ENCODE results near the gene TMEM143. TPM values are rescaled to one million over a fixed set of nuclear protein-coding genes. Genes with fewer than 3 reads are reported as not detected.

TMEM143 gene
- total RNA-seq, 1 donor from 2014 or later, result 5.4 TPM

DNA sequence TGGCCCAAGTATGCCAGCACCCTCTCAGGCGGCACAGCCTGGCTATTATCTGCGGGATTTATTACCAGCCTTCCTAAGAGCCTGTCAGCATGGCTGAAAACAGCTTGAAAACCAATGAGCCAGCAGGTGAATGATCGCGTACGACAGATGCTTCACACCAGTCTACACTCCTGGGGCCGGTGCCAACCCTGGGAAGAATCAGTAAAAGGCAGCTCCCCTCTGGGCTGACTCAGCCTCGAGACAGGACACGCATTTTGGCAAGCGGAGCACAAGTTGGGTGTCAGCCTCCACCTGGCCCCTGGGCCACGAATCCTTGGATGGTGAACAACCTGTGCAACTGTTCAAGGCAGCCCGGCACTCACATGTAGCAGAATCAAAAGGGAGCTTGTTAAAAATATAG lies 22.7 kb downstream of the TMEM143 start:
- H3K27ac Mint-ChIP-seq (ENCODE audit: unreplicated experiment), result no peak overlapping the region
- H3K27me3 Mint-ChIP-seq (ENCODE audit: low read depth), result no peaks in the 10 kb centered on the region
- H3K9me3 Mint-ChIP-seq (ENCODE audit: low read depth), result no peaks in the 10 kb centered on the region
- TF ChIP-seq, protein P1, sequence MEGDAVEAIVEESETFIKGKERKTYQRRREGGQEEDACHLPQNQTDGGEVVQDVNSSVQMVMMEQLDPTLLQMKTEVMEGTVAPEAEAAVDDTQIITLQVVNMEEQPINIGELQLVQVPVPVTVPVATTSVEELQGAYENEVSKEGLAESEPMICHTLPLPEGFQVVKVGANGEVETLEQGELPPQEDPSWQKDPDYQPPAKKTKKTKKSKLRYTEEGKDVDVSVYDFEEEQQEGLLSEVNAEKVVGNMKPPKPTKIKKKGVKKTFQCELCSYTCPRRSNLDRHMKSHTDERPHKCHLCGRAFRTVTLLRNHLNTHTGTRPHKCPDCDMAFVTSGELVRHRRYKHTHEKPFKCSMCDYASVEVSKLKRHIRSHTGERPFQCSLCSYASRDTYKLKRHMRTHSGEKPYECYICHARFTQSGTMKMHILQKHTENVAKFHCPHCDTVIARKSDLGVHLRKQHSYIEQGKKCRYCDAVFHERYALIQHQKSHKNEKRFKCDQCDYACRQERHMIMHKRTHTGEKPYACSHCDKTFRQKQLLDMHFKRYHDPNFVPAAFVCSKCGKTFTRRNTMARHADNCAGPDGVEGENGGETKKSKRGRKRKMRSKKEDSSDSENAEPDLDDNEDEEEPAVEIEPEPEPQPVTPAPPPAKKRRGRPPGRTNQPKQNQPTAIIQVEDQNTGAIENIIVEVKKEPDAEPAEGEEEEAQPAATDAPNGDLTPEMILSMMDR (IDR thresholded peaks at IDR 0.05), result no peak
- no peaks in the 10 kb centered on the region for H3K4me1 Mint-ChIP-seq (ENCODE audit: low read depth)
- H3K4me3 Mint-ChIP-seq (ENCODE audit: unreplicated experiment), result no peak overlapping the region
- no peaks in the 10 kb centered on the region for H3K36me3 Mint-ChIP-seq (ENCODE audit: low read depth)
- DNase-seq (ENCODE audit: low spot score), result no peak

DNA sequence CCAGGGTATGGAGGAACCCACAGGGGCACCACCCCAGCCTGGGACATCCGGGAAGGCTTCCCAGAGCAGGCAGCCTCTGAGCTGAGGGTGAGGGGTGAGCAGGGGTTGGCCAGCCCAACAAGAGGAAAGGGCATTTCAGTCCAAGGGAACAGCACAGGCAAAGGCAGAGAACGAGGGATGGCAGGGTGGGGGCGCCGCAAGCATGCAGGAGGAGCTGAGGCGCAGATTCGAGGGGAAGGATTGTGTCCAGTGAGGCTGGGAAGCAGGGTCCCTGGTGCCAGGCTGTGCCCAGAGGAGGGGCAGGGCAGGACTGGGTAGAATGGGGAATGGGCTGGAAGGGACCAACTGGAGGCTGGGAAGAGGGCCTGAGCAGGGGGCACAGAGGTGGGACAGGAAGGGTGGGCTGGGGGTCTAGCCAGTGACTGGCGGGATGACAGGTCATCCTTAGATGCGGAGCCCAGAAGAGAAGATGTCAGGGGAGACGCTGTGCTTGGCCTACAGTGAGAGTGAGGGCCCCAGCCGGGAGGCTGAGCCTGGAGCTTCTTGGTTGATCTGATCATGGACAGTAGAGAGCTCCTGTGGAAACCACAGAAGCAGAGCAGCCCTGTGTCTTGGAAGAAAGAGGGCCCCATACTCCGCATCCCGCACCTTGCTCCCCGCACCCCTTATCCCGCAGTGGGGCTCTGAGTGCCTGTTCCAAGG lies 24.8 kb downstream of the TMEM143 start:
- Mint-ChIP-seq H3K36me3 (ENCODE audit: low read depth) (no peaks in the 10 kb centered on the region), H3K27me3 (ENCODE audit: low read depth) (no peaks in the 10 kb centered on the region), H3K4me3 (ENCODE audit: unreplicated experiment) (no peak overlapping the region), H3K27ac (ENCODE audit: unreplicated experiment) (no peak overlapping the region), H3K4me1 (ENCODE audit: low read depth) (peaks cover 3% of the 10 kb centered on the region), H3K9me3 (ENCODE audit: low read depth) (no peaks in the 10 kb centered on the region)
- DNase-seq (ENCODE audit: low spot score), result no peak
- TF ChIP-seq, protein P1 (IDR thresholded peaks at IDR 0.05), result no peak

DNA sequence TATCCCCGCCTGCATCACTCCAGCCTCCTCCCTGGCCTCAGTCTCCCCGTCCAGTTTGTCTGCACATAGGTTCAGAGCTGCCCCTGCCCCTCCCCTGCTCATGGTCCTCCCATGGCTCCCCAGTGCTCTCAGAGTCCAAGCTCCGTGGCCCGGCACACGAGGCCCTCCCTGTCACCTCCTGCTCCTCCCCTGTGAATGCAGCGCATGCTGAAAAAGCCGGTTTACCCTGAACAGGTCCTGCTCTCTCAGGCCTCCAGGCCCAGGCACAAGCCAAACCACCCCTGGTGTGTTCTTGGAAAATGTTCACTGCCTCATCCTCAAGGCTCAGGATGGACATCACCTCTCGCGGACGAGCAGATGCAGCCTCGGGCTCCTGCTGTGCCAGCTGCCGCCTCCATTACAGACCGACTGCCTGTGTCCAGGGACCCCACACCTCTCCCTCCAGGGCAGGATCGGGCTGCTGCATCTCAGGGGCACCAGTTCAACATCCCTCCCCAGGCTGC lies 25.4 kb downstream of the TMEM143 start:
- no peak overlapping the region for H3K4me3 Mint-ChIP-seq (ENCODE audit: unreplicated experiment)
- TF ChIP-seq, protein P1 (IDR thresholded peaks at IDR 0.05), result no peak
- no peaks in the 10 kb centered on the region for H3K27me3 Mint-ChIP-seq (ENCODE audit: low read depth)
- no peaks in the 10 kb centered on the region for H3K36me3 Mint-ChIP-seq (ENCODE audit: low read depth)
- no peak for DNase-seq (ENCODE audit: low spot score)
- no peaks in the 10 kb centered on the region for H3K9me3 Mint-ChIP-seq (ENCODE audit: low read depth)
- no peak overlapping the region for H3K27ac Mint-ChIP-seq (ENCODE audit: unreplicated experiment)
- H3K4me1 Mint-ChIP-seq (ENCODE audit: low read depth), result peaks cover 8% of the 10 kb centered on the region

DNA sequence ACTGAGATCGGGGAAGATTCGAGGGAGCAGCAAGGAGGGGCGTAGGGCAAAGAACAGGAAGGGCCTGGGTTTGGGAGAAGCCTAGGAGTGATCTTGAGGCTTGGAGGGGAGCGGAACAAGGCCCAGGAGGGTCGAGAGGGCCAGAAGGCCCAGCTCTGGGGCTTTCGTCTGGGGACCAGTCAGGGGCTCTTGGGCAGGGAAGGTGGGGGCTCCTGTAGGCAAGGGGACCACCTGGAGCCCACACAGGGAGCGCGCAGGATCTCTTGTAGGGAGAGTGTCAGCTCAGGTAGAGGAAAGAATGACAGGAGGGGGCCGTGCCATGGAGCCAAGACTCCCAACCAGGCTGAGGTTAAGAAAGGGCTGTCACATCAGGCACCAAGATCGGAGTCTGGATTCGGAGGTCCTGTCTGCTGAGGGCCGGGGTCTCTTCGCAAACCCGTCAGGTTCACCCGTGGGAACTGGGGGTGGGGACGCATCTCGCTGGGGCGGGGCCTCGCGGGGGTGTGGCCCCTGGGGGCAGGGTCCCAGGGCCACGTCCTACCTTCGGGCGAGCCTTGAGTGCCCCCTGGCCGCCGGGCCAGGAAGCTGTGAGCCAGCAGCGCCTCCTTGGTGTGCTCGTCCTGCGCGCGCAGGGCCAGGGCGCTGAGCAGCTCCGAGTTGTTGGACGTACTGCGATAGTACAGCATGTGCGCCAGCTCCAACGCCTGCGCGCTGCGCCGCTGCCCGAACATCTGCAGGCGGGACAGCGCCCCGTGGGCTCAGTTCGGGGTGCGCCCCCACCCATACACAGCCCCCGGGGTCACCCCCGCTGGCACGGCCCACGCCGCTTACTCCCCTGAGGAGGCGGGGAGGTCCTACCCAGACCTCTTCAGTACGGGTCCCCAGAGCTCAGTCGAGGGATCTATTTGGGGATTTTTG lies 30.0 kb downstream of the TMEM143 start:
- Mint-ChIP-seq H3K4me3 (ENCODE audit: unreplicated experiment) (peak overlapping the region; percentile 72), H3K9me3 (ENCODE audit: low read depth) (no peaks in the 10 kb centered on the region), H3K27me3 (ENCODE audit: low read depth) (no peaks in the 10 kb centered on the region), H3K4me1 (ENCODE audit: low read depth) (peaks cover 40% of the 10 kb centered on the region), H3K36me3 (ENCODE audit: low read depth) (peaks cover 8% of the 10 kb centered on the region), H3K27ac (ENCODE audit: unreplicated experiment) (peak overlapping the region; percentile 91)
- TF ChIP-seq, protein P1 (IDR thresholded peaks at IDR 0.05), result peak; percentile 91
- peak; percentile 96 for DNase-seq (ENCODE audit: low spot score)
